Endothelial cell of umbilical vein (primary cell): ENCODE measurements around the gene ANKRD13B. TPM values are rescaled to one million over a fixed set of nuclear protein-coding genes. Genes with fewer than 3 reads are reported as not detected.

Source experiments
- BruUV-seq: library from RNA; stranded (reverse); fragments of 400-500 nt; replicated peaks from 2 replicates; lab custom pipeline; 2021; lab: Mats Ljungman, UMichigan
- CTCF ChIA-PET: fragments of 300-600, 350-600 bp; sonication (Branson Sonifier 250); formaldehyde crosslinking; loops from one replicate; lab custom pipeline; 2021; ENCODE audit warnings: antibody characterized with exemption, inconsistent platforms; lab: Charles Lee
- POLR2A ChIA-PET: fragments of 300-600, 350-600 bp; sonication (Branson Sonifier 250); formaldehyde crosslinking; loops from one replicate; lab custom pipeline; 2021; ENCODE audit warnings: antibody characterized with exemption, inconsistent platforms; lab: Charles Lee
- DNase-seq: peaks from one replicate; pipeline ENCODE4 v3.0.0-alpha.2; 2011; ENCODE audit warnings: low read depth, low spot score
- FAIRE-seq: peaks from 2 replicates; lab custom pipeline; 2011; peaks lifted over from hg19 to GRCh38; lab: Jason Lieb, UNC
- H2AFZ ChIP-seq: 2 replicates; pipeline ENCODE4 v1.6.0; 2012; ENCODE audit warnings: low read depth, low read length, control low read depth, inconsistent platforms
- H3K27ac ChIP-seq: 2 replicates; pipeline ENCODE4 v1.5.1; 2011; ENCODE audit warnings: low read depth, mild to moderate bottlenecking, control low read depth, low read length, moderate library complexity; ENCODE audit not compliant: insufficient read depth
- H3K27me3 ChIP-seq, 2 experiments: 2 replicates each; pipeline versions ENCODE4 v1.6.0 to v1.6.1; 2011; ENCODE audit warnings: low read length in 2 of 2, mixed read lengths in 1 of 2; ENCODE audit not compliant: control insufficient read depth in 2 of 2, insufficient read depth in 2 of 2
- H3K36me3 ChIP-seq, 2 experiments: 2 replicates in 1 of 2; 3 replicates in 1 of 2; pipeline ENCODE4 v1.5.1; 2011; ENCODE audit warnings: low read length in 2 of 2, mild to moderate bottlenecking in 1 of 2, moderate library complexity in 1 of 2; ENCODE audit not compliant: control insufficient read depth in 2 of 2, insufficient read depth in 2 of 2; ENCODE audit errors: extremely low read depth in 1 of 2
- H3K4me1 ChIP-seq: 3 replicates; pipeline ENCODE4 v1.5.1; 2011; ENCODE audit warnings: mild to moderate bottlenecking, low read length; ENCODE audit not compliant: control insufficient read depth, insufficient read depth; ENCODE audit errors: extremely low read depth
- H3K4me2 ChIP-seq: 2 replicates; pipeline ENCODE4 v1.6.1; 2011; ENCODE audit warnings: low read length, control low read depth, mixed read lengths; ENCODE audit not compliant: insufficient read depth
- H3K4me3 ChIP-seq, 3 experiments: fragments of 200-600 bp in 1 of 3; sonication (generic), shearing (Covaris generic) in 1 of 3; replicated peaks in 1 of 3; 2 replicates each; pipeline ENCODE4 v1.5.1; 2011 to 2016; ENCODE audit warnings: control low read depth in 3 of 3, low read length in 3 of 3, mild to moderate bottlenecking in 2 of 3, inconsistent platforms in 1 of 3, low read depth in 1 of 3, moderate library complexity in 1 of 3; ENCODE audit not compliant: insufficient read depth in 1 of 3
- H3K79me2 ChIP-seq: 2 replicates; pipeline ENCODE4 v1.6.0; 2012; ENCODE audit warnings: low read length, inconsistent platforms; ENCODE audit not compliant: control insufficient read depth, insufficient read depth
- H3K9ac ChIP-seq: replicated peaks from 2 replicates; pipeline ENCODE3; 2011; ENCODE audit warnings: low read length, control low read depth; ENCODE audit not compliant: insufficient read depth; ENCODE audit errors: extremely low read depth
- H3K9me1 ChIP-seq: replicated peaks from 3 replicates; pipeline ENCODE4 v1.6.0; 2011; ENCODE audit warnings: mild to moderate bottlenecking, low read length; ENCODE audit not compliant: control insufficient read depth, insufficient read depth; ENCODE audit errors: extremely low read depth
- H3K9me3 ChIP-seq: replicated peaks from 2 replicates; pipeline ENCODE4 v1.5.1; 2012; ENCODE audit warnings: low read length, inconsistent platforms; ENCODE audit not compliant: control insufficient read depth, insufficient read depth
- H4K20me1 ChIP-seq: replicated peaks from 2 replicates; pipeline ENCODE3; 2011; ENCODE audit warnings: mild to moderate bottlenecking, low read length; ENCODE audit not compliant: control insufficient read depth, insufficient read depth; ENCODE audit errors: extremely low read depth
- CTCF ChIP-seq, 2 donors: IDR thresholded peaks; 1 replicate in 1 of 2; 2 replicates in 1 of 2; pipeline ENCODE4 v1.5.1; 2011; ENCODE audit warnings: low read length in 2 of 2, mild to moderate bottlenecking in 2 of 2, moderate library complexity in 2 of 2, control low read depth in 1 of 2, inconsistent platforms in 1 of 2, low read depth in 1 of 2; ENCODE audit not compliant: insufficient read depth in 1 of 2; ENCODE audit errors: extremely low read depth in 1 of 2
- EZH2 ChIP-seq: IDR thresholded peaks from 2 replicates; pipeline ENCODE4 v1.6.1; 2012; ENCODE audit warnings: borderline replicate concordance, low read depth, mild to moderate bottlenecking, moderate library complexity, low read length, inconsistent platforms; ENCODE audit not compliant: severe bottlenecking
- FOS ChIP-seq: IDR thresholded peaks from 2 replicates; pipeline ENCODE4 v1.6.1; 2011; ENCODE audit warnings: mild to moderate bottlenecking, low read length, moderate library complexity, borderline replicate concordance; ENCODE audit not compliant: insufficient read depth
- GATA2 ChIP-seq: IDR thresholded peaks from 2 replicates; pipeline ENCODE4 v1.7.0; 2011; ENCODE audit warnings: low read depth, mild to moderate bottlenecking, moderate library complexity, mixed read lengths, low read length; ENCODE audit not compliant: insufficient read length, insufficient read depth
- JUN ChIP-seq: IDR thresholded peaks from 2 replicates; pipeline ENCODE4 v1.6.1; 2011; ENCODE audit warnings: borderline replicate concordance, low read depth; ENCODE audit not compliant: insufficient read length, insufficient read depth
- MAX ChIP-seq: IDR thresholded peaks from 2 replicates; pipeline ENCODE4 v1.6.1; 2011; ENCODE audit not compliant: insufficient read depth, insufficient read length
- MYC ChIP-seq: IDR thresholded peaks from one replicate; pipeline ENCODE4 v1.6.1; 2011; ENCODE audit warnings: mild to moderate bottlenecking, low read depth, low read length
- POLR2A ChIP-seq: IDR thresholded peaks from 2 replicates; pipeline ENCODE4 v1.6.1; 2012; ENCODE audit warnings: low read depth, mild to moderate bottlenecking, control low read depth, low read length
- POLR2AphosphoS5 ChIP-seq: IDR thresholded peaks from 2 replicates; pipeline ENCODE4 v1.6.1; 2012; ENCODE audit warnings: low read depth, mild to moderate bottlenecking, control low read depth, low read length, moderate library complexity; ENCODE audit not compliant: insufficient read depth
- dilution Hi-C: fragments of 300-500 bp; cut with MboI; formaldehyde crosslinking; loops from one replicate; pipeline ENCODE4 v1.15.0; 2019; ENCODE audit warnings: low sequenced_read_pairs; ENCODE audit not compliant: extremely low pct_ligation_motif_present
- intact Hi-C: fragments of 100-400 bp; cut with micrococcal nuclease; formaldehyde crosslinking; loops from one replicate; pipeline ENCODE4 v1.10.0; 2022
- polyA plus RNA-seq, 4 experiments: library from polyadenylated mRNA; depleted of rRNA in 3 of 4; stranded (reverse) in 3 of 4; unstranded in 1 of 4; fragments of >200 nt; gene quantifications; 2 replicates each; pipeline versions ENCODE4 v1.2.1 to v1.2.3, GENCODE V29; 2011 to 2012; ENCODE audit warnings: missing spikeins in 1 of 4
- total RNA-seq: library from RNA; stranded (reverse); gene quantifications from 2 replicates; pipeline ENCODE4 v1.2.3, GENCODE V29; 2021

Gene ANKRD13B
- total and polyA plus RNA-seq, 2 donors (not counting 3 experiments of a cell fraction or from before 2014, with no cell fraction given) = 21.1 to 23.2 TPM

- no peaks in the 10 kb centered on the region for H3K27me3 ChIP-seq
- no peaks in the 10 kb centered on the region for H3K79me2 ChIP-seq
- H3K27ac ChIP-seq = no peak overlapping the region
- intact Hi-C loops (no loop called here), dilution Hi-C loops (no loop called here)
- H3K4me1 ChIP-seq = no peaks in the 10 kb centered on the region
- DNase-seq = no peak
- CTCF ChIA-PET = interaction anchor here (2.9 kb wide), 1 partner anchor 10 kb away, joined by 15 read pairs; no protein-coding TSS in a partner anchor
- H2AFZ ChIP-seq = no peak overlapping the region
- no peaks in the 10 kb centered on the region for H3K9me1 ChIP-seq
- no peak overlapping the region for H3K4me2 ChIP-seq
- H3K9ac ChIP-seq = no peak overlapping the region
- FAIRE-seq = no peak
- H3K36me3 ChIP-seq = peaks cover 0 to 4% of the 10 kb centered on the region in 2 experiments
- H3K4me3 ChIP-seq = no peak overlapping the region
- no peak for TF ChIP-seq POLR2AphosphoS5
- TF ChIP-seq FOS = no peak
- no peak for TF ChIP-seq GATA2
- no peak for TF ChIP-seq JUN
- no peak for TF ChIP-seq POLR2A
- TF ChIP-seq CTCF (IDR thresholded peaks at IDR 0.05; ENCODE audit: extremely low read depth in 1 of 2, insufficient read depth in 1 of 2, low read depth in 1 of 2, low read length in 2 of 2) = no peak
- TF ChIP-seq MAX = no peak
- TF ChIP-seq MYC = no peak
- no peak for TF ChIP-seq EZH2
- POLR2A ChIA-PET = no interaction called here
- BruUV-seq = no TSS peak
- H4K20me1 ChIP-seq = no peaks in the 10 kb centered on the region
- H3K9me3 ChIP-seq = no peaks in the 10 kb centered on the region
Measured at GRCh38 chr17:29607557-29608195, 14.7 kb downstream of the ANKRD13B start.
